ENCODE results near the gene NAALADL2. TPM values are rescaled to one million over a fixed set of nuclear protein-coding genes. Genes with fewer than 3 reads are reported as not detected.

NAALADL2 gene
- total and polyA plus RNA-seq, 2 of the 8 experiments (the other 6 are each of a cell fraction or from before 2014, with no cell fraction given): 0.12 to 0.22 TPM

DNA sequence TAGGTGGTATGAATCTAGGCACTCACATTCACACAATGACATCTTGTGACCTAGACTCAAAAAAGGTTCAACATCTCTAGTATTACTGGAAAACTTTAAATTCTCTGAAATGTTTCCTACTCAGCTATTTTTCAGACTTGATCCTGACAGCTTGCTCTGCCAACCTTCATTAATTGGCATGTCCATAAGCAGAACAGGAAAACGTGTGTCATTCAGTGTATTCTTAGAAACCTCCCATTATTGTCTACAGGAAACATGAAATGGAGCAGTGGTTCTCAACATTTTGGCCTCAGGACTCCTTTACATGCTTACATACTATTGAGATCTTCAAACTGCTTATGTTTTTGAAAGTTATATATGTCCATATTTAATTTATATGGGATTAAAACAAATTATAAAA, 363.2 kb downstream of the NAALADL2 start:
- Histone ChIP-seq H2BK120ac (replicated peaks; ENCODE audit: low read depth, low read length) (no peak overlapping the region), H3K56ac (replicated peaks; ENCODE audit: insufficient read length, low read depth, low read length) (no peak overlapping the region), H3K79me1 (ENCODE audit: low read depth, low read length) (no peaks in the 10 kb centered on the region), H3K9ac (replicated peaks in 1 of 4; ENCODE audit: extremely low read depth in 1 of 4, low read depth in 3 of 4, low read length in 3 of 4) (no peak overlapping the region), H2AFZ (ENCODE audit: low read length) (no peak overlapping the region), H3K23ac (ENCODE audit: insufficient read length) (no peak overlapping the region), H3K79me2 (ENCODE audit: control insufficient read depth in 1 of 2, insufficient read depth in 2 of 2, low read length in 2 of 2) (no peaks in the 10 kb centered on the region), H3K14ac (ENCODE audit: insufficient read length) (no peak overlapping the region), H4K8ac (ENCODE audit: extremely low read depth, insufficient read depth, low read length) (no peak overlapping the region), H3K27me3 (replicated peaks in 1 of 4; ENCODE audit: control insufficient read depth in 3 of 4, extremely low read depth in 1 of 4, insufficient read depth in 3 of 4, low read length in 3 of 4) (no peaks in the 10 kb centered on the region), H3K4me1 (replicated peaks in 1 of 4; ENCODE audit: control insufficient read depth in 3 of 4, insufficient read depth in 4 of 4, low read length in 3 of 4) (no peaks in the 10 kb centered on the region), H2BK15ac (ENCODE audit: low read length) (no peak overlapping the region), H2AK5ac (ENCODE audit: low read depth, low read length) (no peak overlapping the region), H3K18ac (ENCODE audit: extremely low read depth, low read length) (no peak overlapping the region), H3K36me3 (ENCODE audit: control insufficient read depth in 2 of 4, insufficient read depth in 4 of 4, low read length in 3 of 4) (no peaks in the 10 kb centered on the region), H4K91ac (replicated peaks; ENCODE audit: insufficient read length, low read length) (no peak overlapping the region), H3K4me3 (ENCODE audit: extremely low read depth in 1 of 4, insufficient read depth in 2 of 4, low read depth in 3 of 4, low read length in 4 of 4) (no peak overlapping the region), H4K5ac (ENCODE audit: insufficient read length, low read depth, low read length) (no peak overlapping the region), H2BK5ac (ENCODE audit: low read depth, low read length) (no peak overlapping the region), H3K23me2 (ENCODE audit: low read depth, low read length) (no peaks in the 10 kb centered on the region; the same call in 1 of the 2 replicates), H4K20me1 (replicated peaks in 1 of 2; ENCODE audit: control insufficient read depth in 1 of 2, insufficient read depth in 2 of 2, low read length in 2 of 2) (no peaks in the 10 kb centered on the region), H3K27ac (ENCODE audit: low read depth, low read length) (no peak overlapping the region), H3K4me2 (ENCODE audit: insufficient read depth in 1 of 2, low read depth in 2 of 2, low read length in 2 of 2) (no peak overlapping the region), H3K4ac (replicated peaks; ENCODE audit: insufficient read length, low read depth, low read length) (no peak overlapping the region), H2BK20ac (ENCODE audit: low read length) (no peak overlapping the region), H2BK12ac (ENCODE audit: low read depth, low read length) (no peak overlapping the region), H3K9me3 (ENCODE audit: insufficient read depth in 2 of 2, low read depth in 1 of 2, low read length in 1 of 2) (no peaks in the 10 kb centered on the region)
- DNase-seq (ENCODE audit: low read depth in 1 of 2, low spot score in 2 of 2): no peak
- ChIA-PET POLR2A (ENCODE audit: partially characterized antibody) (no interaction called here), CTCF (ENCODE audit: partially characterized antibody) (no interaction called here)
- TF ChIP-seq BACH1 (IDR thresholded peaks at IDR 0.05; ENCODE audit: low read length): no peak
- TF ChIP-seq EZH2 (IDR thresholded peaks at IDR 0.05; ENCODE audit: low read depth, low read length, severe bottlenecking): no peak
- FAIRE-seq: no peak
- WGBS, 2 experiments (ENCODE audit: extremely low coverage in 1 of 2, insufficient coverage in 1 of 2, insufficient read length in 1 of 2, insufficient replicate concordance in 2 of 2, low coverage in 1 of 2, low lambda C conversion rate in 2 of 2, missing lambda C conversion rate in 1 of 2): 81% methylated on average over 1 of the region's 1 CpG; no CpG with 5 or more reads in 1 of the 2 experiments
